RKO (cell line): ENCODE data around the gene SASH1.
"Not testable (repeated sequence)": the region's sequence is repeated elsewhere in the genome, so short reads cannot be mapped to it uniquely, and the experiment has no call there.

Source experiments
- DNase-seq: peaks from one replicate; pipeline ENCODE4 v3.0.0-alpha.2; 2016; ENCODE audit warnings: low spot score

SASH1 gene

DNA sequence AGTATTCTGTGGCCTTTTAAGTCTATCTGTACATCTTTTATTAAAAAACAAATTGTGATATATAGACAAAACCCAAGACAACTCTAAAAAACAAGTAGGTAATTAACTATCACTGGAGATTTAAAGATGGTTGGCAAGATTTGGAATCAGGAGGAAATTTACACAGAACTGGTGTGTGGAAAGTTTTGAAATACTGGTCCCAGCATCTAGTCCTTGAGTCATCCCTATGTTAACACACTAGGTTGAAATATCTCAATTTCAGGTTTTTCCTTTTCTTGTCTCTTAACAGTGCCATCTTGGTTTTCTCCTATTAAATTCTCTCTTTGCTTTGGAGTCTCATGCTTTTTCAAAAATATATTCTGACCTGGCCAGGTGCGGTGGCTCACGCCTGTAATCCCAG is 27.5 kb downstream of the SASH1 start:
- no peak for DNase-seq

- no peak for DNase-seq
These were observed 31.6 kb downstream of the SASH1 start for GRCh38 chr6:148374040-148374774.

- no peak for DNase-seq
These were observed 32.8 kb downstream of the SASH1 start for GRCh38 chr6:148375401-148375800.

DNA sequence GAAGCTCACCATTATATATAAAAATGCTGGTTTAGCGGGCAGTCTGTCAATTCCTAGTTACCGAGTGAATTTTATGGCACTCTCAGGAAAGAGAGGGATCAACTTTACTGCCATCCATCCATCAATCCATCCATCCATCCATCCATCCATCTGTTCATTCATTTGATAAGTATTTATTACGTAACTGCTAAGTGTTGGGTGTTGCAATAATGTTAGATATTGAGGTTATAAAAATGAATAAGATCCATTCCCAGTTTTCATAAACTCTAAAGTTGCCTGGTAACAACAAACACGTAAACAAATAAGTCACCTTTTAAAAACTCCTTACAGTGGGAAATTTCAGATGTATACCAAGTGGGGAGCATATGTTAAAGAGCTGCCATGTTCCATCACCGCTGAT is 36.8 kb downstream of the SASH1 start:
- DNase-seq, result no peak

- DNase-seq, result no peak
These were observed 37.5 kb downstream of the SASH1 start for GRCh38 chr6:148379966-148380713.

DNA sequence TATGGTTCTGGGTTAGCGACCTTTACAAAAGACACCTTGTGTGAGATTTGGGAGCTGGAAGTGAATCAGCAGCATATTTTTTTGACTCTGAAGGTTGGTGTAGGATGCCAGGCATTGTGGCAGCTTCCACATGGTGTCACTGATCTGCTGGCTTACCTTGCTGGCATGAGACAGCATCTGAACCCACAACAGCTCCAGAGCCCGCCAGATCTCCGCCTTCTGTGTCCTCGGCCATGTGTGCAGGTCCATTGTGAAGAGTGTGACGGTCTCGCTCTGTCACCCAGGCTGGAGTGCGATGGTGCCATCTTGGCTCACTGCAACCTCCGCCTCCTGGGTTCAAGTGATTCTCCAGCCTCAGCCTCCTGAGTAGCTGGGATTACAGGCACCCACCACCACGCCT is 39.4 kb downstream of the SASH1 start:
- DNase-seq, result not testable (repeated sequence)

- DNase-seq, result no peak
These were observed 40.2 kb downstream of the SASH1 start for GRCh38 chr6:148382861-148383260.

DNA sequence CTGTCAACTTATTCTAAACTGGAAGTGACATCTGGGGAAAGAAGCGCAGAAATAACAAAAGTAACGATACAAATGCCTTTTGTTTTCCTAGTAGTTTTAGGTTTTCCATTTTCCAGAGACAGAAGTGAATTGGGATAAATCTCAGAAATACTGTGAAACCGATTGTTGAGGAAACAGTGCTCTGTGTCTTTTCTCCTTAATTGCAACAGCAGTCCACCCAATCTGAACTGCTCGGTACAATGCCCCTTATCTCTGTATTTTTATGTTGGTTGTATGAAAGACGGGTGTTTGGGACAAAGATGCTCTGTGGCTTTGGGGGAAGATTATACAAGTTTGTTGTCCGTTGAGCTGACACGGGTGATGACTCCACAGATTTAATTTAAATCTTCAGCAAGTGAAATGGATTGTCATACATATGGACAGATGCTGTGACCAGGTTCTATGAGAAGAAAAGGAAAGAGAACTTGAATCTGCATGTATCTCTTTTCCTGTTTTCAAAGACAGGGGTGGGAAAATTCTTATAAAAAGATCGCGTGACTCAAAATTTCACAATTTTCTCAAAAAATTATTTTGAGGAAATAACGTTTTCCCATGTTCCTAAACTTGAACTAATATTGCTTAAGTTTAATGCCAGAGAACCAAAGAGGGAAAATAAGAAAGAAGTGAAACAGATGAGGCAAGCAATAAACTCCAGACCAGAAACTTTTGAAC is 41.2 kb downstream of the SASH1 start:
- no peak for DNase-seq

DNA sequence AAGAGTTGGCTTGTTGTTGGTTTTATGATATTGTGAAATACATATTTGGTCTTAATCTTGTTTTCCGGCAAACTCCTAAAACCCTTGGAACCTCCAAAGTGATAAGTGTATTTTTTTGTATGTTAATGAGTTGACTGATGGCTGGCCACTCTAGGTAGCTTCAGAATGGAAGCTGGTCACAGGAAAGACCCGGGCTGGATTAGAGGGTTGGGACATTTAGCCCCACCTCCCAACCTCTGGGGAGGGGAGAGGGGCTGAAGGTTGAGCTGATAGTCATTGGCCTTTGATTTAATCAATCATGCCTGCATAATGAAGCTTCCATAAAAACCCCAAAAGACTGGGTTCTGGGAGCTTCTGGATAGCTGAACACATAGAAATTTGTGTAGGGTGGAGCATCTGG is 42.7 kb downstream of the SASH1 start:
- DNase-seq, result no peak

- DNase-seq, result no peak
These were observed 45.9 kb downstream of the SASH1 start for GRCh38 chr6:148388521-148388920.

DNA sequence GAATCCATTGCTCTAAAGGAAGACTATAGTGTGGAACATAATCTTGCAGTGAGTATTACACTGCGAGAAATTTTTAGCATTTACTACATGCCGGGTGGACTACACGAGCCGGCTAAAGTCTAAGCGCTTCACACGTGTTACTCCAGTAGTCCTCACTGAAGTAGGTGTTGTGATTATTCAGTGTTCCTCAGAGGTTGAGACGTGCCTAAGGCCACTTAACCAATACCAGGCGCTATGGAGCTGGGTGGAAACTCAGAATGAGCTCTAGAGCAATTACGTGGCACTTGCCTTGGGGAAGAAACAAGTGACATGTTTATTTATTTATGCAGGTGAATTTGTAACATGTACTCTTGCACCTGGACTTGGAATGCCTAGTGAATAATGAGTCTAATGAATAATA is 46.4 kb downstream of the SASH1 start:
- no peak for DNase-seq

GRCh38 chr6:148389917-148390316 is 47.3 kb downstream of the SASH1 start:
- no peak for DNase-seq

- not testable (repeated sequence) for DNase-seq
These were observed 49.5 kb downstream of the SASH1 start for GRCh38 chr6:148392127-148392526.

DNA sequence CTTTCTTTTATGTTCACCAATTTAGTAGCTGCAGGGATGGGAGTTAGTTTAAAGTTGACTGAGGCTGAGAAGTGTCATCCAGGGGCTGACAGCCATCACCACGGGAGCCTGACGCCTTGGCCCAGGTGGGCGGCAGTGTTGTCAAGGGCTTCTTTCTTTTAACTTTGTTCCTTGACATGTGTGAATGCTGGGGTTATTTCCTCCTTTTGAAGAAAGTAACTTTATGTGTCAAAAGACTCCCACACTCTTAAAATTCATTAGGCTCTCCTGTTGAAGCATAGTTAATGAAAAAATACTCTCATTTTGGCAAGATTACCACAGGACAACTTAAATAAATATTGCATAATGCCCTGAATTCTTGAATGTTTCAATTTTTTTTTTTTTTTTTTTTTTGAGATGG is 50.0 kb downstream of the SASH1 start:
- DNase-seq, result no peak

DNA sequence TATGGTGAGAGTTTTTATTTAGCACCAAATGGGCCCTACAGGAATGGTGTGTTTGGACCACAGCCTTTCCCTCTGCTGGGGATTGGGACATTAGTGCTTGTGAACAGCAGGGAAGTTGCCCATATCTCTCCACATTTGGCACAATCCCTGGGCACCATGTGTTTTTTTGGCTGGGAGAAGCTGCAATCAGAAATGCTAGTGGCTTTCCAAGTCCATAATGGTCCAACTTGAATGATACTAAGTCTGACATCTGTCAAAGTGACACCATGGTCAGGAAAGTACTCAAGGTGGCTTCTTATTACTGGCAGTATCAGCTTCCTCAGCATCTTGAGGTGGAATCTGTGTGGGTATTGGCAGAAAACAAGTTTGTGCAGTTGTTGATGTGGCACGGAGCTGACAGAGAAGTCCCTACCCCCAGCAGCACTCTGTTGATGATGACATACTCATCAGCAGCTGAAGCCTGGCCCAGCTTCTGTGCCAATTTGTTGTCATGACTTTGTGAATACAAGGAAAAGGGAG is 53.0 kb downstream of the SASH1 start:
- DNase-seq, result no peak

DNA sequence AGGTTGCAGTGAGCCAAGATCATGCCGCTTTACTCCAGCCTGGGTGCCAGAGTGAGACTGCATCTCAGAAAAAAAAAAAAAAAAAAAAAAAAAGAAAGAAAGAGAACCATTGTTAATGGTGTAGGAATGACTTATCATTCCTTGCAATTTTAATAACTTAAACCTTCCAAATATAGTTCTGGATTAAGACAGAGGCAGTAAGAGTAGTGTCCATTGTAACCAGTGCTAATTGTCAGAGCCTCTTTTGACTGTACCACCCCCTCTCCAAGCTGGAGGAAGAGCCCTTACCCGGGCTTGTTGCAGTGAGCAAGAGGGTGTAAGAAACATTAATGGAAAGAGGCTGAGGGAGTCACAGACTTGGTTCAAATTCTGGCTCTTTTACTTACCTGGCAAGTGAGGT is 53.8 kb downstream of the SASH1 start:
- DNase-seq, result no peak

- DNase-seq, result no peak
These were observed 54.3 kb downstream of the SASH1 start for GRCh38 chr6:148396926-148397325.

- DNase-seq, result no peak
These were observed 55.6 kb downstream of the SASH1 start for GRCh38 chr6:148398244-148398643.

GRCh38 chr6:148398678-148399077 is 56.0 kb downstream of the SASH1 start:
- DNase-seq, result no peak

DNA sequence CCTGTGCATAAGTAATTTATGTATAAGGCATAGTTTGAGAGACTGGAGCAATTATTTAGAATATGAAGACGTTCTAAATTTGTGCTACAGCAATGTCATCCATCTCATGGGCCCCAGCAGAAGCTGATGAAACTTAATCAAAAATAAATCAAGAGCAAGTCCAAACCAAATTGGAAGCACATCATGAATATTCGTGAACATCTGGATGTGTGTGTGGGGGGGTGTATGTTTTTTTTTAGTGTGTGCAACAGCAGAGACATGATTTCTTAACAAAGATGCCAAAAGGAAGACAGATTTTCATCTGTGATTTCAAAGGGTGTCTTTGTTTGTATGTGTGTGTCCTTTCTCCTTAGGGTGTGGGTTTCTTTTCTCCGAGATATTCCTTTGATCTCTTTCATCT is 58.9 kb downstream of the SASH1 start:
- DNase-seq, result no peak

DNA sequence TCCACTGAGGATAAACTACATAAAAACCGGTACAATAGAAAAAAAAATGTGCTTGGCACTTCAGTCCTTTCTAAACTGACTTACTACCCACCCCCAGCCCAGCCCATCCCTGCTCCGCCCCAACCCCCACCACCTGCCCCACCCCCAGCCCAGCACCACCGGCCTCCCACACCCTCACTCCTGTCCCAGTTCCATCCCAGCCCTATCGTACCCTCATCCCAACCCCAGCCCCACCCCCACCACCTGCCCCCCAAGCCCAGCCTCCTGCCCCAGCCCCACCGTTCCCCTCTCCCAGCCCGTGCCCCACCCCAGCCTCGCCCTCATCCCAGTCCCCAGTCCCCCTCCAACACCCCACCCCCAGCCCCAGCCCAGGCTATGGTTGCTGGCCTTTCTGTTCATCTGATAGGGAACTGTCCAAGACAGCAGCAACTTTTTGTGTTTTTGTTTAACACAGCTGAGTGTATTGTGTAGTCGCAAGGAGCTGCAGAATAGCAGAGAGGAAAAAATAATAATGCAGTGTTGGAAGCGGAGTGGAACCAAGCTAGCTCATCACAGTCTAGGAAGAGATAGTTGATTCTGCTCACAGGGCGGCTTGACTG is 61.9 kb downstream of the SASH1 start:
- no peak for DNase-seq

DNA sequence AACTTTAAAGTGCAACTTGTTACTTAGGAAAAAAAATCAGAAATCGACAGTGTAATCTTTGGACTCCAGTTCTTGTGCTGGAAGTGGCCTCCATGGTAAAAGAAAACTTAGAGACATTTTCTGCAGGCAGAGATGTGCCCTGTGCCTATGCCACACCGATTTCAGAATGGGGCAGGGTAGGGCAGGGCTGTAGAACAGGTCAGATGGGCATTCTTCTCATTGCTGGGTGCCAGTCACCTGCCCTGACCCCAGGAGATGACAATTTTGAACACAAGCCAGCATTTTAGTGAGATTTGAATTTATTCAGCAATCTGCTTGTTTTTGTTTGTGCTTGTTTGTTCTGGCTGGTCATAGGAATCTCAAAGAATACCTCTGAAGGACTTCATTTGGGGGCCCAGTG is 63.3 kb downstream of the SASH1 start:
- no peak for DNase-seq
